ENCODE data around the gene PEX7.
"Not testable (repeated sequence)": the region's sequence is repeated elsewhere in the genome, so short reads cannot be mapped to it uniquely, and the experiment has no call there.

PEX7 gene

DNA sequence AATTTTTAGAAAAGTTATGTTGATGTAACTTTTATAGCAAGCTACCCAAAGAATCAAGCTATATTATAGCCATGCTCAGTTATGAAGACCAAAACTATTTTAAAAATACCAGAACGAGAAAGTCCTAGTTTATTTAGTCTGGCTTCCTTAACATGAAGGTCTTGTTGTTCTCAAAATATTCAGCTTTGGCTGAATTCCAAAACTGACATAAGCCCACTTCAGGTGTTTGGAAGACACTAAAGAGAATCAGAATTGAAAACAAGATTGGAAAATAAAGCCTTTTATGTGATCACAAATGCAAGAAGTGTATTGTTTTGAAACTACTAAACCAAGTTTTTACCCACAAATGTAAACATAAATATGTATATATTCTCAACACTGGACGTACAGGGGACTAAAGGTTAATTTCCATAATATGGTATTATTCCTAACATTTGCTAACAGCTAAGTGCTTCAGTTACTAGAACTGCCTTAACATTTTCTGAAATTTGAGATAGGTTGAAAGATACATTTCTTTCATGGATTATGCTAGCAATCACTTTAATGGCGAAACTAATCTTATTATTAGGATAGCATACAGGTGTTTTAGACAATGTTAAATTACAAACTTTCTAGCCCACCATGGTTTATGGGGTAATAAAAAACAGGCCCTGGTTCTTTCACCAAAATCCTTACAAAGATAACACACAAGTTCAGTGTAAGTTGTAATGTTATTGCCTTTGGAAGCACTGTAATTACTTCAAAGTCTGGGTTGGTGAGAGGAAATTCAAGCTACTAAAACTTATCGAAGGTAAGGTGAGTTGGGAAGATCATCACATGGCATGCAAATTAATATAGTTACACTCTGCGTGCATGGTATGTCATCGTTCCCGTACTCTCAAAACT lies 31.7 kb upstream of the PEX7 start:
- no peak for DNase-seq

DNA sequence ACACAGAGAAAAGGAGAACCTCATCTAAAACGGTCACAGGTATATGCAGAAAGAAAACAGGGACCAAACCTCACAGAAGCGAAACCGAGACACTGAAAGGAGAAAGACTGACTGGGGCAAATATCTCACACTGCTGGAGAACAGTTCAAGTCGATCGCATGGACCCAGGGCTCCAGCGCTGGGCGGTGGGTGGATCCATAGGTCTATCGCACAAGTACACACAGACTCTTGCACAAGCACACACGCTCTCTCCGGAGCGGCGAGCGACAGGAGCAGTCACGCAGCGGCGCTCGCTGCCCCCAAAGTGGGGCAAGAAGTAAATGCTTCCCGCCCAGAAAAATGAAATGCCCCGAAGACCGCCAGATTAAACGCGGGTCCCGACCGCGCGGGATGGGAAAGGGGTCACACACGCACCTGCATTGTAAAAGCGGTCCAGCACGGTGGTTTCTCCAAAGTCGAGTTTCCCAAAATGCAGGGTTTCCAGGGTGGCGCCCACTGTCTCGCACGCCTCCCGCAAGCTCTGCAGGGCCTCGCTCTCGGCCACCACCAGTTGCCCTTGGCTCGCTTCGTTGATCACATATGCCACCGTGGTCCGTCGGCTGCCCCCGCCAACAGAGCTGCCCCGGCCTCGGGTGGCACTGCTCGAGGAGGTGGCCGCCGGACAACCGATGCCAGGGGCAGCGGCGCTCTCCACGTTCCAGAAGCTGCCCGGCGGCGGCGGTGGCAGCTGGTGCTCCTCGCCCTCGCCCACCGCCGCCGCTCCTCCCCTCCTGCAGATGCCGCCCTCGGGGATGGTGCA lies 30.9 kb upstream of the PEX7 start:
- DNase-seq = peak; percentile 65 to 67

- no peak for DNase-seq
Measured at GRCh38 chr6:136792095-136792409, 30.3 kb upstream of the PEX7 start.

DNA sequence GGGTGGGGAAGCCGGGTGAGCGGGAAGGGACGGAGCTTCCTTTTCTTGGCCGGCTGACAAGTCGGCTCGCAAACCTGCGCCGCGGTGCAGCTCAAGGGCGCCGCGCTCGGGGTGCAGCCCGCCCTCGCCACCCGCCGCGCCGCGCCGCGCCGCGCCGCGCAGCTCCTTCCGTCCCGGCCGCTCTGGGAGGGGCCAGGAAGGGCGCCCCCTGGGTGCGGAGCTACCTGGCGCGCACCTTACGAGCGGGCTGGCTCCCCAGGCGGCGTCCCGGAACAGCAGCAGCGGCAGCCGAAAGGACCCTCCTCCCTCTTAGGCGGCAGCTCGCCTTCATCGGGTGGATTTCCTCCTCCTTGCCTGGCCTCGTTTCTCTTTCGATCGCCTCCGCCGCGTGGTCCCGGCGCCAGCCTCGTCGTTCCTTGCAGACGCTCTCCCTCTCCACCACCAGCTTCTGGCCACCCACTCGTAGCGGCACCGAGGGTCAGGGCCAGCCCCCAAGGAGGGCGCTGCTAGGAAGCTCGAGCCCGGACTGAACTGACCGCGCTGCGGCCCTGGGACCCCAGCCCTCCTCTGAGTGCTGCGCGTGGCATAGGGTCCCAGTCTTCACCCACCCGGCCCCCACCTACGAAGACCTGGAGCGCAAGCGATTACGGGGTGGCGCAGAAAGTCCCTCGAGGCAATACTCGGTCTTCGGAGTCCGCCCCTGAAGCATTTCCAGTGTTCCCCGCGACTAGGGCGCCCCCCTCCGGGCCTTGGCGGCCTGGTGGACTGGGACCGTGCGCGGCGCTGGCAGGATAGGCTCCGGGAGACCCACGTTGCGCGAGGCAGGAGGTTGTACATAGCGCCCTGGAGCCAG lies 29.8 kb upstream of the PEX7 start, which contains the start of gene MAP3K5:
TSS of gene MAP3K5 (minus strand) at position 68 of the 853 bp plus-strand sequence. CDS start 320 bp downstream, outside the sequence.
- peak; percentile 97 to 98 for DNase-seq

GRCh38 chr6:136793363-136793762 lies 29.0 kb upstream of the PEX7 start:
- no peak for DNase-seq

GRCh38 chr6:136795386-136795785 lies 27.0 kb upstream of the PEX7 start:
- DNase-seq = no peak

GRCh38 chr6:136795996-136796395 lies 26.4 kb upstream of the PEX7 start:
- no peak for DNase-seq

DNA sequence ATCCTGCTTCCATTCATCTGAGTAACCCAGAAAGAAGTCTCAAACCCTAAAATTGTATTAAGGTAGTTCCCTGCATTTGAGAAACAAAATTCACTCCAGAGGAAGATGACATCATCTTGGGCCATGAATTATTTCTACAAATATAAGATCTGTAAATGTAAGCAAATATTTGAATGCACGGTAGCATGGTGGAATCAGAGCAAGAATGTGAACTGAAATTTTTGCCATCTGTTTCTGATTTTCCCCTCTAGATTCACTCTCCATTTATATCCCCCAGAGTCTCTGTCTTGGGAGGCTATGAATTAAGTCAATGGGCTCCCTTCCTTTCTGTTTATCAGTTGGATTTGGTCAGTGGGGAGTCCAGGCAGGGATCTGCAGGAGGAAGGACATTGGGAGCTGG lies 24.3 kb upstream of the PEX7 start:
- no peak for DNase-seq

GRCh38 chr6:136801581-136801980 lies 20.8 kb upstream of the PEX7 start:
- no peak for DNase-seq

- DNase-seq = no peak
Measured at GRCh38 chr6:136803608-136804007, 18.8 kb upstream of the PEX7 start.

DNA sequence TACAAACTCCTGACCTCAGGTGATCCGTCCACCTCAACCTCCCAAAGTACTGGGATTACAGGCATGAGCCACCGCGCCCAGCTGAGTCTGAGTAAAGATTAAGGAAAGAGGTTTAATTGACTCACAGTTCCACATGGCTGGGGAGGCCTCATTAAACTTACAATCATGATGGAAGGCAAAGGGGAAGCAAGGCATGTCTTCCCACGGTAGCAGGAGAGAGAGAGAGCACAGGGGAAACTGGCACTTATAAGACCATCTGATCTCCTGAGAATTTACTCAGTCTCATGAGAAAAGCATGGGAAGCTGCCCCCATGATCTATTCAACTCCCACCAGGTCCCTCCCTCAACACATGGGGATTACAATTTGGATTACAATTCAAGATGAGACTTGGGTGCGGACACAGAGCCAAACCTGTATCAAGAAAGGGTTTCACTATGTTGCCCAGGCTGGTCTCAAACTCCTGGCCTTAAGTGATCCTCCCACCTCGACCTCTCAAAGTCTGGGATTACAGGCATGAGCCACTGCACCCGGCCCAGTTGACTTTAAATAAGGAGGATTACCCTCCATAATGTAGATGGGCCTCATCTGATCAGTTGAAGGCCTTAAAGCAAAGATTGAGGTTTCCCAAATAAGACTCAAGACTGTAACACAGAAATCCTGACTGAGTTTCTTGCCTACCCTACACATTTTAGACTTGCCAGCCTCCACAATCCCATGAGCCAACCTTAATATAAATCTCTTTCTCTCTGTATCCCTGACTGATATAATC lies 13.1 kb upstream of the PEX7 start:
- no peak for DNase-seq

DNA sequence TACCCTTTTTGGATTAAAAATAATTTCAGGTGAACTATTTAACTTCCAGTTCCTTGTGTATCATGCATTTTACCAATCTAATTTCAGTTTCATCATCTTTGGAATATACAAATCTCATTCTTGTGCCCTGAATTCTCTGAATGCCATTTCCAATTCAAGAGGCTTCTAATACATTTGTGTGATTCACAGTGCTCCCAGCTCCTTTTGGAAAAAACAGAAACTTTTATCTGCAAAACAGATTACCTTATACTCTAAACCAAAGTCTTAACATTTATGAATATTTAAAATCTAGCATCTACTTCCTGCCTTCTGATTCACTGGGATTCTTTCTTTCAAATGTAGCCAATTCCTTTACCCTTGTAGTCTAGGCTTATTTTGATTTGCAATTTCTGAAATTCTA lies 11.1 kb upstream of the PEX7 start:
- DNase-seq = no peak

DNA sequence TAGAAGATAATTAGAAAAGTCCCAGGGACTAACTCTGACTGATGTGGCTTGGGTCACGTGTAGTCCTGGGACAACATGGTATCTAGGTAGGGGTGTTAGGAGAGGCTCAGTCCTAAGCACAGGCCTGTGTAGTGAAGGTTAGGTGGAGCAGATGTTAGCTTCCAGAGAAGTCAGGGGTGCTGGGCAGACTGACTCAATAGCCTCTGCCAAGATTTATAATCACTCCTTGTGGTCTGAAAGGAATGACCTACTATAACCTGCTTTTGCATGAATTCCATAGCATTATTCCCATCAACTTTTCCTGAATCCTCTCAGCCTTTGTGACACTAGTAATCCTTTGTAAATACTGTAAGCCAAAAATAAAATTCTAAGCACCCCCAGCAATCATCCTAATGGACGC lies 10.2 kb upstream of the PEX7 start:
- no peak for DNase-seq

DNA sequence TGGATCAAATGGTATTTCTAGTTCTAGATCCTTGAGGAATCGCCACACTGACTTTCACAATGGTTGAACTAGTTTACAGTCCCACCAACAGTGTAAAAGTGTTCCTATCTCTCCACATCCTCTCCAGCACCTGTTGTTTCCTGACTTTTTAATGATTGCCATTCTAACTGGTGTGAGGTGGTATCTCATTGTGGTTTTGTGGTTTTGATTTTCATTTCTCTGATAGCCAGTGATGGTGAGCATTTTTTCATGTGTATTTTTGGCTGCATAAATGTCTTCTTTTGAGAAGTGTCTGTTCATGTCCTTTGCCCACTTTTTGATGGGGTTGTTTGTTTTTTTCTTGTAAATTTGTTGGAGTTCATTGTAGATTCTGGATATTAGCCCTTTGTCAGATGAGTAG lies 6.8 kb upstream of the PEX7 start:
- DNase-seq = not testable (repeated sequence)

DNA sequence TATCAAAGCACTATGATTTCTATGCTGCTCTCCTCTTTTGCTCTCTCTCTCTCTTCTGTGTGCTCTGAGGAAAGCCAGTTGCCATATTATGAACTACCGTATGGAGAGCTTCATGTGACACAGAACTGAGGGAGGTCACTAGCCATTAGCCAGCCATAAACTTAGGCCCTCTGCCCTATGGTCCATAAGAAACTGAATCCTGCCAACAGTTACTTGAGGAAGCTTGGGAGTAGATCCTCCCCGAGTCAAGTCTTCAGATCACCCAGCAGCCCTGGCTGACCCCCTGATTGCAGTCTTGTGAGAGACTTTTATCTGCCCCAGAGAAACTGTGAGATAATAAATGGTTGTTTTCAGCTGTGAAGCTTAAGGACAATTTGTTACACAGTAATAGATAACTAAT lies 5.7 kb upstream of the PEX7 start:
- no peak for DNase-seq

- no peak for DNase-seq
Measured at GRCh38 chr6:136820561-136820960, 1.8 kb upstream of the PEX7 start.

- DNase-seq = no peak
Measured at GRCh38 chr6:136822046-136822375, 381 bp upstream of the PEX7 start.

- DNase-seq = no peak
Measured at GRCh38 chr6:136823128-136823660, 802 bp downstream of the PEX7 start.

DNA sequence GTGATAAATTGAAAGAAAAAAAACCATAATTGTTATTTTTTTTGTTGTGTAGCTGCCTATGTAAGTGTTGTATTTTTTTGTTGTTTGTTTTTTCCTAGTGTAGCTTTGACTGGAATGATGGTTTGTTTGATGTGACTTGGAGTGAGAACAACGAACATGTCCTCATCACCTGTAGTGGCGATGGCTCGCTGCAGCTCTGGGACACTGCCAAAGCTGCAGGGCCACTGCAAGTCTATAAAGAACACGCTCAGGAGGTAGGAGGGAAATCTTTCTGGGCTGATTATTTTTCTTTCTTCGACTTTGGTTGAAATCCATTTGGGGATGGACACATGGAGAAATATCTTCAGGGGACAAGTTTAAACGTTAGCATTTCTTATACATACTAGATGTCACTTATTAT lies 3.8 kb downstream of the PEX7 start:
- no peak for DNase-seq

GRCh38 chr6:136831873-136832562 lies 9.6 kb downstream of the PEX7 start:
- DNase-seq = no peak

GRCh38 chr6:136840276-136841001 lies 18.0 kb downstream of the PEX7 start:
- no peak for DNase-seq
